ENCODE measurements around the gene SUGP2. TPM values are rescaled to one million over a fixed set of nuclear protein-coding genes. Genes with fewer than 3 reads are reported as not detected.

Gene SUGP2
- total RNA-seq, 4 donors from 2014 or later, result 43.0 to 132 (median 57.9) TPM

GRCh38 chr19:18996796-18997394 is 36.4 kb downstream of the SUGP2 start:
- H3K36me3 ChIP-seq, result peaks cover 0 to 34% (median 15%) of the 10 kb centered on the region in 4 donors
- H3K4me1 ChIP-seq, result no peaks in the 10 kb centered on the region
- H3K9me3 ChIP-seq, result no peaks in the 10 kb centered on the region
- WGBS, 2 donors (ENCODE audit: low coverage in 1 of 2), result 80 to 81% methylated on average over 1 to 6 of the region's 6 CpGs
- no peak overlapping the region for H3K27ac ChIP-seq
- in situ Hi-C loops (cut with MboI; ENCODE audit: low pct_ligation_motif_present in 1 of 4, low pct_unique_long_range_greater_than_20kb in 1 of 4, low sequenced_read_pairs in 3 of 4) (no loop called here), intact Hi-C loops (cut with DNase I; ENCODE audit: low total_unique reads) (no loop called here)
- H3K4me3 ChIP-seq, result no peak overlapping the region
- DNase-seq, result no peak
- TF ChIP-seq POLR2AphosphoS5 (IDR thresholded peaks at IDR 0.05), result no peak
- no peak for TF ChIP-seq POLR2A (IDR thresholded peaks at IDR 0.05)
- no peak for TF ChIP-seq EP300 (IDR thresholded peaks at IDR 0.05; ENCODE audit: low read depth)
- no peak for TF ChIP-seq CTCF (IDR thresholded peaks at IDR 0.05)
- H3K27me3 ChIP-seq, result no peaks in the 10 kb centered on the region

GRCh38 chr19:18996351-18996750 is 37.0 kb downstream of the SUGP2 start:
- H3K9me3 ChIP-seq, result no peaks in the 10 kb centered on the region
- in situ Hi-C loops (cut with MboI; ENCODE audit: low pct_ligation_motif_present in 1 of 4, low pct_unique_long_range_greater_than_20kb in 1 of 4, low sequenced_read_pairs in 3 of 4), result no loop called here
- H3K4me3 ChIP-seq, result no peak overlapping the region
- TF ChIP-seq EP300 (IDR thresholded peaks at IDR 0.05; ENCODE audit: low read depth), result no peak
- no peak for TF ChIP-seq CTCF (IDR thresholded peaks at IDR 0.05)
- no peaks in the 10 kb centered on the region for H3K4me1 ChIP-seq
- no peak for DNase-seq
- 90 to 100% methylated on average over 4 to 10 of the region's 10 CpGs for WGBS, 2 donors (ENCODE audit: low coverage in 1 of 2)
- H3K36me3 ChIP-seq, result peaks cover 0 to 34% (median 13%) of the 10 kb centered on the region in 4 donors
- no peak overlapping the region for H3K27ac ChIP-seq
- no peaks in the 10 kb centered on the region for H3K27me3 ChIP-seq
- intact Hi-C loops (cut with DNase I; ENCODE audit: low total_unique reads), result no loop called here

- TF ChIP-seq POLR2A (IDR thresholded peaks at IDR 0.05) (no peak), POLR2AphosphoS5 (IDR thresholded peaks at IDR 0.05) (peak in 1 of 3 donors; percentile 30), CTCF (IDR thresholded peaks at IDR 0.05) (peak in 2 of 5 experiments; percentile 10 to 20), EP300 (IDR thresholded peaks at IDR 0.05; ENCODE audit: low read depth) (no peak)
- no peak overlapping the region for H3K27ac ChIP-seq
- H3K4me1 ChIP-seq, result no peaks in the 10 kb centered on the region
- peak; percentile 17 for DNase-seq
- intact Hi-C loops (cut with DNase I; ENCODE audit: low total_unique reads), result no loop called here
- in situ Hi-C loops (cut with MboI; ENCODE audit: low pct_ligation_motif_present in 1 of 4, low pct_unique_long_range_greater_than_20kb in 1 of 4, low sequenced_read_pairs in 3 of 4), result no loop called here
- no peaks in the 10 kb centered on the region for H3K27me3 ChIP-seq
- H3K4me3 ChIP-seq, result no peak overlapping the region
- H3K36me3 ChIP-seq, result peaks cover 0 to 34% (median 12%) of the 10 kb centered on the region in 4 donors
- WGBS, 2 donors (ENCODE audit: low coverage in 1 of 2), result 0 to 63% methylated on average over 1 to 5 of the region's 5 CpGs
- H3K9me3 ChIP-seq, result no peaks in the 10 kb centered on the region
Measured at GRCh38 chr19:18995804-18996241, 37.5 kb downstream of the SUGP2 start.

GRCh38 chr19:18993115-18993514 is 40.2 kb downstream of the SUGP2 start:
- in situ Hi-C loops (cut with MboI; ENCODE audit: low pct_ligation_motif_present in 1 of 4, low pct_unique_long_range_greater_than_20kb in 1 of 4, low sequenced_read_pairs in 3 of 4), result no loop called here
- 72 to 89% methylated on average over 5 to 10 of the region's 10 CpGs for WGBS, 2 donors (ENCODE audit: low coverage in 1 of 2)
- DNase-seq, result no peak
- intact Hi-C loops (cut with DNase I; ENCODE audit: low total_unique reads), result no loop called here
- Histone ChIP-seq H3K4me3 (no peak overlapping the region), H3K36me3 (peaks cover 0 to 28% (median 12%) of the 10 kb centered on the region in 4 donors), H3K27ac (no peak overlapping the region), H3K9me3 (no peaks in the 10 kb centered on the region), H3K4me1 (no peaks in the 10 kb centered on the region), H3K27me3 (no peaks in the 10 kb centered on the region)
- TF ChIP-seq EP300 (IDR thresholded peaks at IDR 0.05; ENCODE audit: low read depth) (no peak), POLR2AphosphoS5 (IDR thresholded peaks at IDR 0.05) (no peak), CTCF (IDR thresholded peaks at IDR 0.05) (no peak), POLR2A (IDR thresholded peaks at IDR 0.05) (no peak)

Measured in transverse colon (tissue), 4 donors.